HEK293T (cell line): ENCODE measurements around the gene EPHA2.

ENCODE experiments used
- ARNT ChIP-seq: fragments of 450-650 bp; IDR thresholded peaks from 2 replicates; pipeline ENCODE4 v1.6.1; 2017; ENCODE audit warnings: mild to moderate bottlenecking
- BHLHE40 ChIP-seq: fragments of 450-650 bp; IDR thresholded peaks from 2 replicates; pipeline ENCODE4 v1.6.1; 2016; ENCODE audit warnings: mild to moderate bottlenecking, moderate library complexity, borderline replicate concordance
- ELF4 ChIP-seq: fragments of 450-650 bp; IDR thresholded peaks from 2 replicates; pipeline ENCODE4 v1.6.1; 2017; ENCODE audit warnings: antibody characterized with exemption
- FOXA1 ChIP-seq: fragments of 450-650 bp; IDR thresholded peaks from 2 replicates; pipeline ENCODE4 v1.6.1; 2016; ENCODE audit warnings: mild to moderate bottlenecking
- FOXK2 ChIP-seq: fragments of 450-650 bp; IDR thresholded peaks from 2 replicates; pipeline ENCODE4 v1.6.1; 2016; ENCODE audit warnings: mild to moderate bottlenecking
- FOXM1 ChIP-seq: fragments of 450-650 bp; IDR thresholded peaks from 2 replicates; pipeline ENCODE4 v1.6.1; 2017; ENCODE audit warnings: mild to moderate bottlenecking, borderline replicate concordance
- L3MBTL2 ChIP-seq: fragments of 450-650 bp; conservative IDR thresholded peaks from 2 replicates; pipeline ENCODE4 v1.6.1; 2016; ENCODE audit warnings: mild to moderate bottlenecking
- SP1 ChIP-seq: fragments of 450-650 bp; IDR thresholded peaks from 2 replicates; pipeline ENCODE4 v1.6.1; 2017
- SUZ12 ChIP-seq: fragments of 450-650 bp; IDR thresholded peaks from 2 replicates; pipeline ENCODE4 v1.6.1; 2016; ENCODE audit warnings: mild to moderate bottlenecking
- TARDBP ChIP-seq: fragments of 450-650 bp; IDR thresholded peaks from 2 replicates; pipeline ENCODE4 v1.6.1; 2016
- TF ChIP-seq, protein P1 (sequence below): fragments of 450-650 bp; IDR thresholded peaks from 2 replicates; pipeline ENCODE4 v1.6.1; 2016

DNA sequence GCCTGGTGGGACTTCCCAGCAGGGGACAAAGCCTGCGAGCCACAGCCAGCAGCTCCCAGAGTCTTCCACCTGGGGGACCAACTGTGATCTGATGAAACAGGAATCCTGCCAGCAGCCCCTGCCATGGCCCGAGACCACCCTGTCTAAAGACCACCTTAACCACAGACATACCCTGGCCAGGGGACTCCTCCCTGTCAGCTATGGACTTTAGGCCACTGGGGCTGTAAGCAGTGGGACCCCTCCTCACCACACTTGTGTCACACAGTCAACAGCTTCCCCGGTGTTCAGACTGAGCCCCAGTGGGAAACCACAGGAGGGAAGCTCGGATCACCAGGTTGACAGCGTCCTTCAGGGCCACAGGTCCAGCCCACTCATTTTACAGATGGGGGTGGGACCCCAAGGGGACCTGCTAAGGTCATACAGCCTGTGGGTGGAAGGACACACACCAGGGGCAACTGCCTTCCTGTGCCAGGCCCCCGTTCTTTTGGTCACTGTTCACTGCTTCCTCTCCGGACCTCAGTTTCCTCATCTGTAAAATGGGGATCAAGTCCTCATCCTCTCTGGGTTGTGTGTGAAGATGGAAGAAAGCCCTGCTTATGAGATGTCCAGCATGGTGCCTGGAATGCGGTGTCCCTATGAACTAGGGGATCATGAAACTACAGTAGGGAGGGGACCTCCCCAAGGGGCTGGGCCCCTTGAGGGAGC, 11.4 kb downstream of the EPHA2 start:
- TF ChIP-seq BHLHE40 (no peak), SP1 (no peak), FOXA1 (no peak), FOXK2 (no peak), L3MBTL2 (no peak), SUZ12 (no peak), FOXM1 (no peak), TARDBP (no peak), ARNT (no peak), ELF4 (no peak)
- TF ChIP-seq, protein P1, sequence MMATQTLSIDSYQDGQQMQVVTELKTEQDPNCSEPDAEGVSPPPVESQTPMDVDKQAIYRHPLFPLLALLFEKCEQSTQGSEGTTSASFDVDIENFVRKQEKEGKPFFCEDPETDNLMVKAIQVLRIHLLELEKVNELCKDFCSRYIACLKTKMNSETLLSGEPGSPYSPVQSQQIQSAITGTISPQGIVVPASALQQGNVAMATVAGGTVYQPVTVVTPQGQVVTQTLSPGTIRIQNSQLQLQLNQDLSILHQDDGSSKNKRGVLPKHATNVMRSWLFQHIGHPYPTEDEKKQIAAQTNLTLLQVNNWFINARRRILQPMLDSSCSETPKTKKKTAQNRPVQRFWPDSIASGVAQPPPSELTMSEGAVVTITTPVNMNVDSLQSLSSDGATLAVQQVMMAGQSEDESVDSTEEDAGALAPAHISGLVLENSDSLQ, result no peak
